GM12878 (cell line): ENCODE results near the gene EVI5L. TPM values are rescaled to one million over a fixed set of nuclear protein-coding genes. Genes with fewer than 3 reads are reported as not detected.

Experiments used
- ATAC-seq: fragments of 200-7000 bp; cut with Tn5 transposase; 3 replicates; pipeline ENCODE4 v1.9.1; 2020; ENCODE audit warnings: mild to moderate bottlenecking, moderate library complexity
- BruUV-seq: library from RNA; stranded (reverse); fragments of 400-500 nt; replicated peaks from 2 replicates; lab custom pipeline; 2021; lab: Mats Ljungman, UMichigan
- CTCF ChIA-PET: fragments of 300-600 bp; sonication (Branson Sonifier 250); formaldehyde crosslinking; extraction: SDS; loops from one replicate; lab custom pipeline; 2021; ENCODE audit warnings: inconsistent platforms; lab: Yijun Ruan, JAX
- POLR2A ChIA-PET: fragments of 350-600 bp; formaldehyde crosslinking; extraction: SDS; loops from one replicate; lab custom pipeline; 2021; ENCODE audit warnings: inconsistent platforms; lab: Charles Lee
- RAD21 ChIA-PET: fragments of 300-600 bp; sonication (Branson Sonifier 250); formaldehyde crosslinking; loops from one replicate; lab custom pipeline; 2023; ENCODE audit warnings: antibody characterized with exemption; ENCODE audit not compliant: unreplicated experiment; lab: Charles Lee
- SMC1A ChIA-PET: fragments of 300-600 bp; sonication (Branson Sonifier 250); formaldehyde crosslinking; loops from one replicate; lab custom pipeline; 2023; ENCODE audit not compliant: unreplicated experiment, uncharacterized antibody; lab: Charles Lee
- DNase-seq: peaks from one replicate; pipeline ENCODE4 v3.0.0-alpha.2; 2011; ENCODE audit warnings: low read depth, low spot score
- FAIRE-seq: peaks from 3 replicates; lab custom pipeline; 2011; peaks lifted over from hg19 to GRCh38; lab: Jason Lieb, UNC
- H2AFZ ChIP-seq: 2 replicates; pipeline ENCODE4 v1.6.0; 2011; ENCODE audit warnings: low read depth, low read length, control low read depth; ENCODE audit not compliant: control insufficient read depth
- H3K27ac ChIP-seq: 2 replicates; pipeline ENCODE4 v1.5.1; 2011; ENCODE audit warnings: control low read depth; ENCODE audit not compliant: control insufficient read depth, insufficient read depth
- H3K27me3 ChIP-seq, 2 experiments: replicated peaks in 1 of 2; 2 replicates each; pipeline versions ENCODE4 v1.6.0 to v1.6.1; 2011; ENCODE audit warnings: low read length in 1 of 2; ENCODE audit not compliant: control insufficient read depth in 2 of 2, insufficient read depth in 2 of 2
- H3K36me3 ChIP-seq, 2 experiments: 2 replicates each; pipeline ENCODE4 v1.5.1; 2011; ENCODE audit warnings: low read length in 1 of 2; ENCODE audit not compliant: control insufficient read depth in 2 of 2, insufficient read depth in 2 of 2
- H3K4me1 ChIP-seq: 2 replicates; pipeline ENCODE4 v1.6.1; 2011; ENCODE audit warnings: mild to moderate bottlenecking, low read length, moderate library complexity, mixed read lengths; ENCODE audit not compliant: control insufficient read depth, insufficient read depth
- H3K4me2 ChIP-seq: 2 replicates; pipeline ENCODE4 v1.6.0; 2011; ENCODE audit warnings: control low read depth; ENCODE audit not compliant: control insufficient read depth, insufficient read depth
- H3K4me3 ChIP-seq: fragments of 200-600 bp; sonication (generic); 2 replicates; pipeline ENCODE4 v1.5.1; 2016
- H3K79me2 ChIP-seq: 2 replicates; pipeline ENCODE4 v1.6.0; 2011; ENCODE audit warnings: low read length; ENCODE audit not compliant: control insufficient read depth, insufficient read depth
- H3K9ac ChIP-seq: 2 replicates; pipeline ENCODE4 v1.8.0; 2011; ENCODE audit warnings: low read length, control low read depth, mixed read lengths; ENCODE audit not compliant: control insufficient read depth, insufficient read depth
- H3K9me3 ChIP-seq: replicated peaks from 3 replicates; pipeline ENCODE4 v1.5.1; 2011; ENCODE audit warnings: mild to moderate bottlenecking, low read length; ENCODE audit not compliant: control insufficient read depth, insufficient read depth
- H4K20me1 ChIP-seq: 2 replicates; pipeline ENCODE4 v1.6.0; 2011; ENCODE audit not compliant: control insufficient read depth, insufficient read depth
- BRCA1 ChIP-seq: IDR thresholded peaks from 2 replicates; pipeline ENCODE4 v1.6.1; 2011; ENCODE audit warnings: low read depth, low read length, improper control_type of control experiment
- POLR2A ChIP-seq: IDR thresholded peaks from 2 replicates; pipeline ENCODE4 v1.6.1; 2011; ENCODE audit warnings: low read depth, mild to moderate bottlenecking, low read length
- RUNX3 ChIP-seq: IDR thresholded peaks from 2 replicates; pipeline ENCODE4 v1.6.1; 2012; ENCODE audit warnings: low read length, inconsistent platforms
- WGBS: methylation state at CpG from one replicate; pipeline ENCODE4 v1.1.6; 2016; ENCODE audit warnings: low lambda C conversion rate; ENCODE audit not compliant: insufficient replicate concordance, insufficient coverage; ENCODE audit errors: missing lambda C conversion rate; 5-methylcytosine and 5-hydroxymethylcytosine counted together
- in situ Hi-C: fragments of 300-500 bp; cut with MboI; formaldehyde crosslinking; loops from 9 replicates; pipeline ENCODE4 v1.14.3; 2018; ENCODE audit warnings: mixed read lengths
- intact Hi-C: fragments of 100-400 bp; cut with micrococcal nuclease; formaldehyde crosslinking; loops from one replicate; pipeline ENCODE4 v1.14.2; 2022; ENCODE audit not compliant: unreplicated experiment
- polyA plus RNA-seq, 11 experiments: library from polyadenylated mRNA; depleted of rRNA in 4 of 11; unstranded in 6 of 11; stranded (reverse) in 5 of 11; fragments of >200 nt; fragmentation: Nextera tagmentation in 4 of 11; fragmentation: Illumina TruSeq in 1 of 11; extraction: Ambion mirVana in 4 of 11; extraction: Trizol in 1 of 11; gene quantifications; 1 replicate in 1 of 11; 2 replicates in 10 of 11; pipeline versions ENCODE4 v1.2.1 to v1.2.3, GENCODE V29; 2011 to 2016; ENCODE audit warnings: inconsistent platforms in 2 of 11, missing spikeins in 2 of 11, low read depth in 1 of 11
- total RNA-seq, 4 experiments: library from RNA; depleted of rRNA in 3 of 4; stranded (reverse); fragments of >200 nt in 3 of 4; fragmentation: Illumina TruSeq in 1 of 4; extraction: Trizol in 1 of 4; gene quantifications; 2 replicates each; pipeline versions ENCODE4 v1.2.1 to v1.2.3, GENCODE V29; 2013 to 2021
- TF ChIP-seq, protein P1 (sequence below): IDR thresholded peaks from 2 replicates; pipeline ENCODE4 v1.6.1; 2011; ENCODE audit warnings: low read depth, mild to moderate bottlenecking, low read length, moderate library complexity, borderline replicate concordance; ENCODE audit errors: extremely low read depth
- TF ChIP-seq, protein P2 (sequence below): fragments of 450-650 bp; conservative IDR thresholded peaks from 2 replicates; pipeline ENCODE4 v1.6.1; 2017; ENCODE audit warnings: mild to moderate bottlenecking, moderate library complexity
- TF ChIP-seq, protein P3 (sequence below): IDR thresholded peaks from 2 replicates; pipeline ENCODE4 v1.6.1; 2012; ENCODE audit warnings: low read depth, low read length, improper control_type of control experiment

EVI5L gene
- total and polyA plus RNA-seq, 10 of the 15 experiments (the other 5 are each of a cell fraction or from before 2014, with no cell fraction given), result 0.23 to 13.8 (median 5.0) TPM

DNA sequence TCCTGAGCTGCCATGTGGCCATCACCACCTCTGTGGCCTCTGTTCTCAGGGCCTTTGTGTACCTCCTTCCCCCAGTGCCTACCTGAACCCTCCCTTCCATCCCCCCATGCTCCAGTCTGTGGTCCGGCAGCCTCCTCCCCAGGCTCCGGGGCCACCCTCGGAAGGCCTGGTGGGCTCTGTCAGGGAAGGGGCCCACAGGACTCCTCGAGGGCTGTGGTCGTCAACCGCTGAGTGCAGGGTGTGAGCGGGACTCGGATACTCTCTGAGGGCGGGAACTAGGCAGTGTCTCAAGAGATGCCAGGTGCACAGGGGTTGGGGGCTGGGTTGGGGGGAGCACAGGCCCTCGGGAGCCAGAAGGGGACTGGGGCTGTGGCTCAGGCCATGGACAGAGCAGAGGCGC is 77.5 kb downstream of the EVI5L start (continued):
- no peak for TF ChIP-seq BRCA1
- TF ChIP-seq, protein P1, sequence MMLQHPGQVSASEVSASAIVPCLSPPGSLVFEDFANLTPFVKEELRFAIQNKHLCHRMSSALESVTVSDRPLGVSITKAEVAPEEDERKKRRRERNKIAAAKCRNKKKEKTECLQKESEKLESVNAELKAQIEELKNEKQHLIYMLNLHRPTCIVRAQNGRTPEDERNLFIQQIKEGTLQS, result no peak

DNA sequence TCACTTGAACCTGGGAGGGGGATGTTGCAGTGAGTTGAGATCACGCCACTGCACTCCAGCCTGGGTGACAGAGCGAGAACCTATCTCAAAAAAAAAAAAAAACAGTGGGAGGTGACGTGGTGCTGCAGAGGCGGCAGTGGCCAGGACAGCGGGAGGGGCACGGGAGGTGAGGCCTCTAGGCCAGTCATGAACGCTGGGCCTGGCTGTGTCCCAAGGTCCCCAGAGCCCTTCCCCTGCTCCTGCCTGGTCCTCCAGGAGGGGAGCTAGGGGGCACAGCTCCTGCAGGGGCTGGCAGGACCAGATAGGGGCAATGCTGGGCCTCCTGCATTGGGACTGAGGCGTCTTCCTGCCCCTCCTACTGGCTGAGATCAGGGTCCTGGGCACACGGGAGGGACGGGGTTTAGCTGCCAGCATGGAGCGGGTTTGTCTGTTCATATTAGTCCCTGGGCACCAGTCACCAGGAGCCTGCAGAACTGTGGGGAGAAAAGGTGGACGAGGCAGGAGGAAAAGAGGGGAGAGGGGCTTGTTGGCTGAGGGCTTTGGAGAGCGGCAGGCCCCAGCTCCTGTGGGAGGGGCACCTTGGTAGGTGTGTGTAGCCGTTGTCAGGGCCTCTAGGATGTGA is 78.2 kb downstream of the EVI5L start:
- ChIA-PET CTCF (interaction anchor here (0.8 kb wide), 1 partner anchor 12 kb away, joined by 4 read pairs; the partner anchor contains the start of gene SNAPC2), SMC1A (no interaction called here), RAD21 (no interaction called here), POLR2A (no interaction called here)
- H2AFZ ChIP-seq, result no peak overlapping the region
- H3K27ac ChIP-seq, result no peak overlapping the region
- TF ChIP-seq, protein P2, sequence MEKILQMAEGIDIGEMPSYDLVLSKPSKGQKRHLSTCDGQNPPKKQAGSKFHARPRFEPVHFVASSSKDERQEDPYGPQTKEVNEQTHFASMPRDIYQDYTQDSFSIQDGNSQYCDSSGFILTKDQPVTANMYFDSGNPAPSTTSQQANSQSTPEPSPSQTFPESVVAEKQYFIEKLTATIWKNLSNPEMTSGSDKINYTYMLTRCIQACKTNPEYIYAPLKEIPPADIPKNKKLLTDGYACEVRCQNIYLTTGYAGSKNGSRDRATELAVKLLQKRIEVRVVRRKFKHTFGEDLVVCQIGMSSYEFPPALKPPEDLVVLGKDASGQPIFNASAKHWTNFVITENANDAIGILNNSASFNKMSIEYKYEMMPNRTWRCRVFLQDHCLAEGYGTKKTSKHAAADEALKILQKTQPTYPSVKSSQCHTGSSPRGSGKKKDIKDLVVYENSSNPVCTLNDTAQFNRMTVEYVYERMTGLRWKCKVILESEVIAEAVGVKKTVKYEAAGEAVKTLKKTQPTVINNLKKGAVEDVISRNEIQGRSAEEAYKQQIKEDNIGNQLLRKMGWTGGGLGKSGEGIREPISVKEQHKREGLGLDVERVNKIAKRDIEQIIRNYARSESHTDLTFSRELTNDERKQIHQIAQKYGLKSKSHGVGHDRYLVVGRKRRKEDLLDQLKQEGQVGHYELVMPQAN, result no peak
- TF ChIP-seq RUNX3 (no peak), POLR2A (peak; percentile 30; the same call in 1 of the 2 replicates)
- TF ChIP-seq, protein P3, sequence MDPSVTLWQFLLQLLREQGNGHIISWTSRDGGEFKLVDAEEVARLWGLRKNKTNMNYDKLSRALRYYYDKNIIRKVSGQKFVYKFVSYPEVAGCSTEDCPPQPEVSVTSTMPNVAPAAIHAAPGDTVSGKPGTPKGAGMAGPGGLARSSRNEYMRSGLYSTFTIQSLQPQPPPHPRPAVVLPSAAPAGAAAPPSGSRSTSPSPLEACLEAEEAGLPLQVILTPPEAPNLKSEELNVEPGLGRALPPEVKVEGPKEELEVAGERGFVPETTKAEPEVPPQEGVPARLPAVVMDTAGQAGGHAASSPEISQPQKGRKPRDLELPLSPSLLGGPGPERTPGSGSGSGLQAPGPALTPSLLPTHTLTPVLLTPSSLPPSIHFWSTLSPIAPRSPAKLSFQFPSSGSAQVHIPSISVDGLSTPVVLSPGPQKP, result no peak
- DNase-seq, result no peak
- peaks cover 30% of the 10 kb centered on the region for H3K79me2 ChIP-seq
- no TSS peak for BruUV-seq
- in situ Hi-C loops, result no loop called here
- no peak overlapping the region for H3K4me2 ChIP-seq
- 75% methylated on average over 13 of the region's 14 CpGs for WGBS
- intact Hi-C loops, result loop anchor here (10.0 kb wide), 1 partner anchor 223 kb away; the partner anchor contains the start of gene TRAPPC5
- peaks cover 9% of the 10 kb centered on the region; the same call in 1 of the 2 replicates for H4K20me1 ChIP-seq
- ATAC-seq, result no peak
- FAIRE-seq, result no peak
- H3K4me1 ChIP-seq, result peaks cover 8% of the 10 kb centered on the region
- no peak overlapping the region for H3K9ac ChIP-seq
- H3K9me3 ChIP-seq, result no peaks in the 10 kb centered on the region
- no peaks in the 10 kb centered on the region for H3K27me3 ChIP-seq
- H3K4me3 ChIP-seq, result no peak overlapping the region
- peaks cover 0 to 16% of the 10 kb centered on the region in 2 experiments; a peak in 3 of 4 replicates for H3K36me3 ChIP-seq
